Measurements from ENCODE around the gene NT5E.

NT5E gene

DNA sequence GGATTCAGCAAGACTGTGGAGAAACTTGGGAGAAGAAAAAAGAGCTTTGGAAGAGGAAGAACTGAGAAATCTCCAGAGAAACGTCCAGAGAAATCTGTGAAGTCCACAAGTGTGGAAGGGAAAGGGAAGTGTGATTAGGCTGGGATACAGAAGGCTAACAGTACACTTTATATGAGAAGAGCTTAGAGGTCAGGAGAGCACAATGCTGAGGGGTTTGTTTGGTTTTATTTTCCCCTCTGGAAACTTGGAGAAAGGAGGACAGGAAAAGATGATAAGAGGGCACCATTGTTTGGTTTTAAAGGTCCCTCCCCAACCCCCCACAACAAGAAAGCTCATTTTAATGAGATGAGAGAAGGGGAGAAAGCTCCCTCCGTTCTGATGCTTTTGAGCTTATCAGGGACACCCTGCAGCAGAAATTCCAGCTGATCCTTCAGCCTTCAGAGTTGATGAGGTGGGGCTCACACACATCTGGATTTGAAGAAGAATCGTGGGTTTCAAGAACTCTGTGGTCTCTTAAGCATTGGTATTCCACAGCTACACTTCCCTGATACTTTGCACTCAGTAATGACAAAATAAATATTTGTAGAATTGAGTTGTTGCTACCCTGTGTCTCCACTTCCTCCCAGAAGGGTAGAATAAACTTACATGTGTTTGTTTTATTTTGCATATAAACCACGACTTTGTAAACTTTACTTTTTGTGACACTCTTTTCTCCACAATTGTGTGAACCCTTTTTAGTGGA, 1.9 kb downstream of the NT5E start:
- Histone ChIP-seq H3K9ac (ENCODE audit: low read depth, low read length) (no peak overlapping the region), H3K27ac (ENCODE audit: low read length) (no peak overlapping the region), H3K4me1 (ENCODE audit: insufficient read depth, low read length) (peaks cover 4% of the 10 kb centered on the region; the same call in 1 of the 2 replicates), H3K4me3 (ENCODE audit: low read length) (no peak overlapping the region), H3K9me3 (ENCODE audit: insufficient read depth, low read depth, low read length) (no peaks in the 10 kb centered on the region), H3K27me3 (ENCODE audit: insufficient read depth, low read length) (peaks cover 66% of the 10 kb centered on the region), H3K36me3 (ENCODE audit: insufficient read depth, low read depth, low read length) (no peaks in the 10 kb centered on the region)

DNA sequence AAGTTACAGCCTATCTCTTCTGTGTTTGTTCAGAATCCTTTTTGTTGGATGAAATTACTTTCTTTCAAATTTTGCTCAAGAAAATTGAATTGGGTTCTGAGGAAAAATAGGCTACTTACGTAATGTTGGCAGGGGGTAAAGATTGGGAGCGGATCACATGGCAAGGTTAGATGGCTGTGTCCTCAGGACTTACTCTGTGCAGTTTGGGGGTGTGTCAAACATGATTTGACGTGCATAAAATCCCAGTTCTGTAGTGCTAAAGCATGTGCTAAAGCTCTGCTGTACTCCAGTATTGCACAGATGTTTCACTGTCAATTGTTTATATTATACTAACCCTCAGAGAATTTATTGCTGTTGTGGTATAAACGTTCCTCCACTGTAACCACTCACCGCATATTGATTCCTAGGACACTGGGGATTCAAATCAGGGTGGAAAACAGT, 2.6 kb downstream of the NT5E start:
- Histone ChIP-seq H3K4me1 (ENCODE audit: insufficient read depth, low read length) (peaks cover 4% of the 10 kb centered on the region; the same call in 1 of the 2 replicates), H3K4me3 (ENCODE audit: low read length) (no peak overlapping the region), H3K36me3 (ENCODE audit: insufficient read depth, low read depth, low read length) (no peaks in the 10 kb centered on the region), H3K9me3 (ENCODE audit: insufficient read depth, low read depth, low read length) (no peaks in the 10 kb centered on the region), H3K9ac (ENCODE audit: low read depth, low read length) (no peak overlapping the region), H3K27ac (ENCODE audit: low read length) (no peak overlapping the region), H3K27me3 (ENCODE audit: insufficient read depth, low read length) (peaks cover 61% of the 10 kb centered on the region)

DNA sequence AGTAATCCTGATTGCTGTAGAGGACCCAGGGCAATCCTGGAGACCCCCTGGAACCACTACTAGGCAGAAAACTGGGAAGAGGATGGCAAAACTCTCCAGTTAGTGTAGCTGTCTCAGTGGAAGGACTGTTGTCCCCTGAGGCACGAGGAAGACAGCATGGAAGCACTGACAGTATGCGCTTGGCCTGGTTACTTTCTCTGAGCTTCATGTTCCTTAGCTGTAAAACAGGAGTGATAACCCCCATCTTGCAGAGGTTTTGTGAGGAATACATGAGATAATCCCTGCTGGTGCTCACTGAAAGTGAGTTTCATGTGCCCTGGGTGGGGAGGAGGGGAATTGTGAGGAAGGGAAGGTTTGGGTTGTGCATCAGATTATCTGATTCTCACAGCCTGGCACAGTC, 3.2 kb downstream of the NT5E start:
- no peak overlapping the region for H3K27ac ChIP-seq (ENCODE audit: low read length)
- H3K36me3 ChIP-seq (ENCODE audit: insufficient read depth, low read depth, low read length): no peaks in the 10 kb centered on the region
- no peak overlapping the region for H3K9ac ChIP-seq (ENCODE audit: low read depth, low read length)
- H3K4me3 ChIP-seq (ENCODE audit: low read length): no peak overlapping the region
- peaks cover 8% of the 10 kb centered on the region for H3K4me1 ChIP-seq (ENCODE audit: insufficient read depth, low read length)
- no peaks in the 10 kb centered on the region for H3K9me3 ChIP-seq (ENCODE audit: insufficient read depth, low read depth, low read length)
- H3K27me3 ChIP-seq (ENCODE audit: insufficient read depth, low read length): peaks cover 55% of the 10 kb centered on the region

DNA sequence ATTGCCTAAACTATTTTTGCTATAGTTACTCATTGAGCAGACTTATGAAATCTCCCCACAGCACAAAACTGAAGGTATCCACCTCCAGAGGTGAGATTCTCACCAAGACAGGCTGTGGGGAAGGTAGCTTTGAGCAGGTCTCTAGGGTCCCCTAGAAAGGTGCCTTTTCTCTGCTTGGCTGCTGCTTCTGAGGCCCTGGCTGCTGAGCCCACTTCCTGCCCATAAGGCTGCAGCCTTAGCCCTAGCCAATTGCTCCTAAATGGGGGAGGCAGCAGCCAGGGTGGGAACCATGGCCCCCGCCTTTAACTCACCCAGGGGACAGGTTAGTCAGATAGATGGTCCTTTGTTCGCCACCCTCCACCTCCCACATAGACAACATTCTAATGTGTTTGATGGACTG, 3.6 kb downstream of the NT5E start:
- peaks cover 12% of the 10 kb centered on the region for H3K4me1 ChIP-seq (ENCODE audit: insufficient read depth, low read length)
- H3K36me3 ChIP-seq (ENCODE audit: insufficient read depth, low read depth, low read length): no peaks in the 10 kb centered on the region
- H3K27me3 ChIP-seq (ENCODE audit: insufficient read depth, low read length): peaks cover 51% of the 10 kb centered on the region
- H3K9ac ChIP-seq (ENCODE audit: low read depth, low read length): no peak overlapping the region
- no peak overlapping the region for H3K4me3 ChIP-seq (ENCODE audit: low read length)
- no peaks in the 10 kb centered on the region for H3K9me3 ChIP-seq (ENCODE audit: insufficient read depth, low read depth, low read length)
- no peak overlapping the region for H3K27ac ChIP-seq (ENCODE audit: low read length)

DNA sequence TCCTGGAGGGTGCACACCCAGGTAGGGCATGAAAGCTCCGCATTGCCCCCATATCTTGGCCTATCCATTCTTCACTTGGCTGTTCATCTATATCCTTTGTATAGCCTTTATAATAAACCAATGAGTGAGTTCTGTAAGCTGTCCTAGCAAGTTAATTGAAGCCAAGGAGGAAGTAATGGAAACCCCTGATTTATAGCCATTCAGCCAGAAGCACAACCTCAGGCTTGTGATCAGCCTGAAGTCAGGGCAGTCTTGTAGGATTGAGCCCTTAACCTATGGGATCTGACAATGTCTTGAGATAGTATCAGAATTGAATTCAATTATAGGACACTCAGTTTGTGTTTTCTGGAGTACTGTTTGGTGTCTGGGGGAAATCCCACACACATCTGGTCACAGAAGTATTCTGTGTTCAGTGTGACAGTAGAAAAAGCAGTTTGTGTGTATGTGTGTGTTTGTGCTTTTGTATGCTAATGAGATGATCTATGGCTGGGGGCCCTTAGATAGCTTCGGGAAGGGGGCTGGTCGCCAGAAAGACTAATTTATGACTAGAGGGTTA, 5.7 kb downstream of the NT5E start:
- Histone ChIP-seq H3K4me1 (ENCODE audit: insufficient read depth, low read length) (peaks cover 25% of the 10 kb centered on the region), H3K27me3 (ENCODE audit: insufficient read depth, low read length) (peaks cover 30% of the 10 kb centered on the region), H3K36me3 (ENCODE audit: insufficient read depth, low read depth, low read length) (no peaks in the 10 kb centered on the region), H3K4me3 (ENCODE audit: low read length) (no peak overlapping the region), H3K9me3 (ENCODE audit: insufficient read depth, low read depth, low read length) (no peaks in the 10 kb centered on the region), H3K27ac (ENCODE audit: low read length) (no peak overlapping the region), H3K9ac (ENCODE audit: low read depth, low read length) (no peak overlapping the region)

DNA sequence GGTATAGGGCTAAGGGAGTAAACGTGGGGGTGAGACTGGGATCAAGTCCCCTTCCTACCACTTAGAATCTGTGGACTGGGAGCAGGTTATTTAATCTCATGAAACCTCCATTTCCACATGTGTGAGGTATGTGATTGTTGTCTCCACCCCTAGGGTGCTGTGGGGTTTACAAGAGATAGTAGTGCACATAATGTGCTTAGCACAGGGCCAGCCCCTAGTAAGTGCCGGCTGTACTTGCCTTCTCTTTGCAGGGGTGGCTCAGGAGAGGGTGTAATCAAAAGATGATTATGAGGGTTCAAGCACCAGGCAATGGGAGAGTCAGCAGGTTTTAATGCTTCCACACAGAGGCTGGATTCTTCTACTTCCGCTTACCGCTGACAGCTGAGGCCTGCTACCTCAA, 6.9 kb downstream of the NT5E start:
- Histone ChIP-seq H3K36me3 (ENCODE audit: insufficient read depth, low read depth, low read length) (no peaks in the 10 kb centered on the region), H3K27ac (ENCODE audit: low read length) (no peak overlapping the region), H3K27me3 (ENCODE audit: insufficient read depth, low read length) (peaks cover 18% of the 10 kb centered on the region), H3K4me3 (ENCODE audit: low read length) (no peak overlapping the region), H3K9me3 (ENCODE audit: insufficient read depth, low read depth, low read length) (no peaks in the 10 kb centered on the region), H3K4me1 (ENCODE audit: insufficient read depth, low read length) (peaks cover 27% of the 10 kb centered on the region), H3K9ac (ENCODE audit: low read depth, low read length) (no peak overlapping the region)

DNA sequence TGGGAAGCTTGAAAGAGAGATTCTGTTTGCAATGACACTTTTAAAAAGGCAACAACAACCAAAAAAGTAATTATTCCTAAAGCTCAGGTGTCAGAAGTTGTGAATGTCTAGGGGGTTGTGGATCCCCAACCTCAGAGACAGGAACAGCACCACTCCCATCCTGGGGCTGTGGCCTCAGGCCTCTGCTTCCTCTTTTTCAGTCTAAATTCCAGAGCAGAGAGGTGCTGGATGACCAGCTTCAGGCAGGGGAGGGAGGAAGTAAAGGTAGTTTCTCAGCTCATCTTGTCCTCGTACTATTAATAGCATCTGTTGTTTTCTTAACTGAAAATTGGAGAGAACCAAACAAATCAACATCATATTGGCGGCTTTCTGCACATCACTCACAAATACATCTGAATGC, 8.3 kb downstream of the NT5E start:
- no peaks in the 10 kb centered on the region for H3K9me3 ChIP-seq (ENCODE audit: insufficient read depth, low read depth, low read length)
- no peaks in the 10 kb centered on the region for H3K36me3 ChIP-seq (ENCODE audit: insufficient read depth, low read depth, low read length)
- no peak overlapping the region for H3K4me3 ChIP-seq (ENCODE audit: low read length)
- H3K9ac ChIP-seq (ENCODE audit: low read depth, low read length): no peak overlapping the region
- peaks cover 4% of the 10 kb centered on the region for H3K27me3 ChIP-seq (ENCODE audit: insufficient read depth, low read length)
- H3K27ac ChIP-seq (ENCODE audit: low read length): no peak overlapping the region
- H3K4me1 ChIP-seq (ENCODE audit: insufficient read depth, low read length): peaks cover 25% of the 10 kb centered on the region

DNA sequence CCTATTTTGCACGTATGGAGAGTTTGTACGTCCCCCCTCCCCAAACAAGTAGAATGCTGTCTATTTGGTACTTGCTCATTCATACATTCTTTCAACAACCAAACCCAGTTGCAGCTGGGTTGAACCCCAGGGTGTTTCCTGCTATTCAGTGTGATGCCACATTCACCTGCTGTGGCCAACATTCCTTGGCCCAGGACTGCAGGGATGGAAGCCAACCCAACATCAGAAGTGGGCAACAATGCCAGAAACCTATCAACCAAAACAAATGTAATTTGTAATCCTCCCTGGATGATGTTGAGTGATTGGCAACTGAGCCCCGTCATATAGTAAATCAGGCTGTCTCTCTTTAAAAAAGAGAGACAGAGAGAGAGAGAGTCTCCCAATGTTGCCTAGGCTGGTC, 8.9 kb downstream of the NT5E start:
- H3K36me3 ChIP-seq (ENCODE audit: insufficient read depth, low read depth, low read length): no peaks in the 10 kb centered on the region
- H3K27ac ChIP-seq (ENCODE audit: low read length): no peak overlapping the region
- H3K4me3 ChIP-seq (ENCODE audit: low read length): no peak overlapping the region
- H3K9ac ChIP-seq (ENCODE audit: low read depth, low read length): no peak overlapping the region
- peaks cover 25% of the 10 kb centered on the region for H3K4me1 ChIP-seq (ENCODE audit: insufficient read depth, low read length)
- no peaks in the 10 kb centered on the region for H3K9me3 ChIP-seq (ENCODE audit: insufficient read depth, low read depth, low read length)
- H3K27me3 ChIP-seq (ENCODE audit: insufficient read depth, low read length): no peaks in the 10 kb centered on the region

DNA sequence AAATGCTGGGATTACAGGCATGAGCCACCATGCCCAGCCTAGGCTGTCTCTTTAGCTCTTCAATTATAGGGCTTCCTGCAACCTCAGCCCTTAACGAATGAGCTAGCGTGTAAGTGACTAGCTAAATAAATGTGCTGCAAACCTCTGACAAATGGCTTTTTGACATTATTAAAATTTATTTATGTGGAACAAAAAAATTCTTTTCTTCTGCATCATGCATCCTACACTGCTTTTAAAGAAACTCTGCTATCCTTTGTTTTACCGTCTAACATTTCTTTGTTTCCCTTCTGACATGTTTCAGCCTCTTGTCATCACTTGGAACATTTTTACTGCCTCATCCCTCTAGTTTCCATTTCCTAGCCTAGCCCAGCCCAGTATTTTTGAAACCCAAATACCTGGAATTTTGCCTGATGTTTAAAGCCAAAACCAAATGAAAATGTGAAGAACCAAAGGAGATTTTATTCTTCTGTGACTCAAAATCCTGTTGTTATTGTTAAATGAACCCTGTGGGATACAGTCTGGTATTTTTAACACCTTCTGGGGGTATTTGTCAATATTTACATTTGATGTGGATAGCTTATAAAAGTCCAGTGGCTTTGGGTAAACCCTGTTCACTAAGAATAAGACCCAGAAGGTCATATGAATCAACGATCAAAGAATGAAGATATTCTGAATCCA, 9.5 kb downstream of the NT5E start:
- Histone ChIP-seq H3K9ac (ENCODE audit: low read depth, low read length) (no peak overlapping the region), H3K27me3 (ENCODE audit: insufficient read depth, low read length) (no peaks in the 10 kb centered on the region), H3K27ac (ENCODE audit: low read length) (no peak overlapping the region), H3K4me1 (ENCODE audit: insufficient read depth, low read length) (peaks cover 25% of the 10 kb centered on the region), H3K36me3 (ENCODE audit: insufficient read depth, low read depth, low read length) (no peaks in the 10 kb centered on the region), H3K4me3 (ENCODE audit: low read length) (no peak overlapping the region), H3K9me3 (ENCODE audit: insufficient read depth, low read depth, low read length) (no peaks in the 10 kb centered on the region)

DNA sequence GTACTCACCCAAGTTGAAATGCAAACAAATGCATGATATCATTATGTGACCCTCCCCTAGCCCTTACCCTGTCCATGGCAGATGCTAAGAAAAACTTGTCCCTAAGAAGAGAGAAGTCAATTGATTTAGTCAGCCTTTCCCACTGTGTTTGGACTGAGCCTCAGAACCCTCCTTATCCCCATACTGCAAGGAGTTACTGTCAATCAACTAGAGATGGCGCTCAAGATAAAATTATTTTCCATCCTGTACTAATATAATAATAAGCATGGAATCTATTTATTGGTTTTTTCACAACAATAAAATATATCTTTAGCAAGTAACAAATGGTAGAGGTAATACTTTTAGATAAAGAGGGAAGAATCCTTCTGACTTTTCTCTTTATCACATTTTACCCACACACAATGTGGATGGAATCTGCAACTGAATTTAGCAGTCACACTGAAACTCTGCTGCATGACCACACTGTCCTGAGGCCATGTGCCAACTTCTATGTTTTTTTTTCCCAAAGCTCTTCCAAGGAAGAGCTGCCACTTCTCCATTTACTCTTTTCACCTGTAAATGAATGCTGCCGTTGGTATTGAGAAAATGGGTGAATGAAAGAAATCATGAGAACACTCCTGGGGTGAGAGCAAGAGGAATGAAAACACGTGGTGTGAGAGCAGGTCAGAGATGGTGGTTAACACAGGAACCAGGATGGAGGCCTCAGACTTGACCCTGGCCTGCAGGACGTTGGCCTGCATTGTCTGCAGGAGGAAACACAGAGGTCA, 10.5 kb downstream of the NT5E start:
- Histone ChIP-seq H3K9me3 (ENCODE audit: insufficient read depth, low read depth, low read length) (no peaks in the 10 kb centered on the region), H3K4me3 (ENCODE audit: low read length) (no peak overlapping the region), H3K9ac (ENCODE audit: low read depth, low read length) (no peak overlapping the region), H3K27ac (ENCODE audit: low read length) (no peak overlapping the region), H3K4me1 (ENCODE audit: insufficient read depth, low read length) (peaks cover 25% of the 10 kb centered on the region), H3K36me3 (ENCODE audit: insufficient read depth, low read depth, low read length) (no peaks in the 10 kb centered on the region), H3K27me3 (ENCODE audit: insufficient read depth, low read length) (no peaks in the 10 kb centered on the region)

DNA sequence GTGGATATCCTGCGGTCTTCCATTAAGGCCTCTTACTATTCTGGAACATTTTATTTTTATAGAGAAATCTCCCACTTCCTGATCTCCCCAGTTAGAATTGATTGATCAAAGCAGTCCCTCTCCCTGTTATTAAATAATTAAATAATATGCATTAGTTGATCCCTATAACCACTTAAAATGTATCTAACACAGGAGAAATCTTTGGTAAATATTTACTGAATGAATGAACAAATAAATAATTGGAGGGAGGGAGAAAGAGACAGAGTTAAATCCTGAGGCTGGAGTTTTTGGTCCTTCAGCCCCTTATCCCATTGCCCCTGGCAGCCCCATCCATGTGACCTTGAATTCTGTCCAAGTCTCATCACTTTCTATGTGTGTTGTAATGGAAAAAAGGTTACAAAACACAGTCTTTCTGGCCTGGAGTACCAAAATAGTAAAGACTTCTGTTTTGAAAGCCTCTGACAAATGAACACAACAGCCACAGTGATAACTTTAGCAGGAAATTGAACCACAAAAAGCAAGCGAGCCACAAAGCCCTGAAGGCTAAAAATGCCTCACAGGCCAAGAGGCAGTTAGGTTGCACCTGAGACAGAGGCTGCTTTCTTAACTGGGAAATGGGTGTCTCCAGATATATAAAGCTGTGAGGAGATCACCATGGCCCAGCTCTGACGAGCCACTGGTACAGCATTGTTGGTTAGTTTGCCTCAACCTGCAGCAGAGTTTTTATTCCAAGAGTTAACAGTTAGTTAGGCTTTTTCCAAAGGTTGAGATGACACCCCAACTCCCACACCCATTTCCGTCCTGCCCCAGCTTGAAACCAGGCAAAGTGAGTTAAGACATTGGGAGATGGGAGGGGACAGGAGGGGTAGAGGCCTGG, 11.3 kb downstream of the NT5E start:
- H3K27me3 ChIP-seq (ENCODE audit: insufficient read depth, low read length): no peaks in the 10 kb centered on the region
- peaks cover 25% of the 10 kb centered on the region for H3K4me1 ChIP-seq (ENCODE audit: insufficient read depth, low read length)
- no peaks in the 10 kb centered on the region for H3K9me3 ChIP-seq (ENCODE audit: insufficient read depth, low read depth, low read length)
- H3K36me3 ChIP-seq (ENCODE audit: insufficient read depth, low read depth, low read length): no peaks in the 10 kb centered on the region
- no peak overlapping the region for H3K27ac ChIP-seq (ENCODE audit: low read length)
- no peak overlapping the region for H3K4me3 ChIP-seq (ENCODE audit: low read length)
- no peak overlapping the region for H3K9ac ChIP-seq (ENCODE audit: low read depth, low read length)

All from iPS-20b (cell line).